HG02798 (cell line): ENCODE results near the gene GZMA.
"Not testable (repeated sequence)": the region's sequence is repeated elsewhere in the genome, so short reads cannot be mapped to it uniquely, and the experiment has no call there.

Experiments
- ATAC-seq: cut with Tn5 transposase; IDR thresholded peaks from one replicate; pipeline ENCODE4 v1.9.1; 2021; ENCODE audit warnings: mild to moderate bottlenecking; ENCODE audit not compliant: unreplicated experiment, poor library complexity

The GZMA gene

GRCh38 chr5:55105976-55106375, 3.5 kb downstream of the GZMA start:
- ATAC-seq: not testable (repeated sequence)

- no peak for ATAC-seq
Observed at GRCh38 chr5:55108661-55109060, 6.2 kb downstream of the GZMA start.

- ATAC-seq: no peak
Observed at GRCh38 chr5:55110217-55110616, 7.8 kb downstream of the GZMA start.

- ATAC-seq: no peak
Observed at GRCh38 chr5:55113327-55113726, 10.9 kb downstream of the GZMA start.

- no peak for ATAC-seq
Observed at GRCh38 chr5:55114061-55114460, 11.6 kb downstream of the GZMA start.

GRCh38 chr5:55123365-55123764, 20.9 kb downstream of the GZMA start:
- ATAC-seq: no peak

GRCh38 chr5:55134053-55134722, 31.7 kb downstream of the GZMA start:
- ATAC-seq: no peak

- ATAC-seq: no peak
Observed at GRCh38 chr5:55136521-55136920, 34.1 kb downstream of the GZMA start.

- ATAC-seq: no peak
Observed at GRCh38 chr5:55140908-55141665, 38.6 kb downstream of the GZMA start.

GRCh38 chr5:55141945-55142690, 39.7 kb downstream of the GZMA start:
- ATAC-seq: no peak

GRCh38 chr5:55143624-55144023, 41.2 kb downstream of the GZMA start:
- no peak for ATAC-seq

GRCh38 chr5:55146080-55146479, 43.6 kb downstream of the GZMA start:
- no peak for ATAC-seq

- peak; percentile 92 for ATAC-seq
Observed at GRCh38 chr5:55146543-55147151, 44.2 kb downstream of the GZMA start.

GRCh38 chr5:55149308-55149795, 46.9 kb downstream of the GZMA start:
- ATAC-seq: no peak

GRCh38 chr5:55151923-55152842, 49.7 kb downstream of the GZMA start:
- ATAC-seq: no peak

- no peak for ATAC-seq
Observed at GRCh38 chr5:55154873-55155272, 52.4 kb downstream of the GZMA start.
